DOHH2 (cell line): ENCODE measurements around the gene DISC1.

Experiments used
- EZH2phosphoT487 ChIP-seq: fragments of 200-600 bp; sonication (generic); IDR thresholded peaks from 2 replicates; pipeline ENCODE4 v1.6.1; 2017; ENCODE audit warnings: borderline replicate concordance, mild to moderate bottlenecking, antibody characterized with exemption, low read length, moderate library complexity, mixed read lengths
- TF ChIP-seq, protein P1 (sequence below): fragments of 200-600 bp; sonication (generic); IDR thresholded peaks from one replicate; pipeline ENCODE4 v1.5.1; 2014; ENCODE audit warnings: antibody characterized with exemption, mild to moderate bottlenecking, low read depth, low read length; ENCODE audit not compliant: poor library complexity, severe bottlenecking

DNA sequence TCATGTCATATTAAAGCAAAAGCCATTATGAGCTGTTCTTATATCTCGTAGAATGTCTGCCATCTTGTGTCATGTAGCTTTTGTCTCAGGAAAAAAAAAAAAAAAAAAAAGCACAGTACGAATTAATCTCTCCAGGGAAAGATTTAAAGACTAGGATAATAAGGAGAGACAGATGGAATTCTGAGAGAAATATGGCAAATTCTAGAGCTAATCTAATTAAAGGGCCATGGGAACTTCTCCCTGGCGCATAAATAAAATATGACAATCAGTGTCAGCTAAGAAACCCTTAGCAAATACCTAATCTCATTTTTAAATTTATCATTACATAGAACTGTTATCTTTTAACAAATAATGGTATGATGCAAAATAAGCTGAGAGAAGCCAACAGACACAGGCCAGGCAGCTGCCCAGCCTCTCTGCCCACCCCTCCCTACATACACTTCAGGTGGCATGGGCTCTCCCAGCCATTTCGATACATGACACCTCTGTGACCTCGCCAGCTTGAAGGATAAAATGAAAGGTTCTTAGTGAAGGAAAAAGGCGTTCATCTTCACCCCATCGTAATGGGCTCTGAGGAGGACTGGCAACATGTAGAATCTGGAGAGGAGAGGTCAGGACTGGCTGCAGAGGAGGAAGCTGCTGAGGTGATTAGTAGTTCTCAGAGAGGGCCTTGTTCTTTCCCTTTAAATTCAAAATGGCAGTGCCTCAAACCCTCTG is 39.8 kb downstream of the DISC1 start:
- TF ChIP-seq, protein P1, sequence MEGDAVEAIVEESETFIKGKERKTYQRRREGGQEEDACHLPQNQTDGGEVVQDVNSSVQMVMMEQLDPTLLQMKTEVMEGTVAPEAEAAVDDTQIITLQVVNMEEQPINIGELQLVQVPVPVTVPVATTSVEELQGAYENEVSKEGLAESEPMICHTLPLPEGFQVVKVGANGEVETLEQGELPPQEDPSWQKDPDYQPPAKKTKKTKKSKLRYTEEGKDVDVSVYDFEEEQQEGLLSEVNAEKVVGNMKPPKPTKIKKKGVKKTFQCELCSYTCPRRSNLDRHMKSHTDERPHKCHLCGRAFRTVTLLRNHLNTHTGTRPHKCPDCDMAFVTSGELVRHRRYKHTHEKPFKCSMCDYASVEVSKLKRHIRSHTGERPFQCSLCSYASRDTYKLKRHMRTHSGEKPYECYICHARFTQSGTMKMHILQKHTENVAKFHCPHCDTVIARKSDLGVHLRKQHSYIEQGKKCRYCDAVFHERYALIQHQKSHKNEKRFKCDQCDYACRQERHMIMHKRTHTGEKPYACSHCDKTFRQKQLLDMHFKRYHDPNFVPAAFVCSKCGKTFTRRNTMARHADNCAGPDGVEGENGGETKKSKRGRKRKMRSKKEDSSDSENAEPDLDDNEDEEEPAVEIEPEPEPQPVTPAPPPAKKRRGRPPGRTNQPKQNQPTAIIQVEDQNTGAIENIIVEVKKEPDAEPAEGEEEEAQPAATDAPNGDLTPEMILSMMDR: no peak
- no peak for TF ChIP-seq EZH2phosphoT487
